Liver (tissue), 9 donors: ENCODE data around the gene TANGO6. TPM values are rescaled to one million over a fixed set of nuclear protein-coding genes. Genes with fewer than 3 reads are reported as not detected.

Source experiments
- DNase-seq: peaks from one replicate; pipeline ENCODE4 v3.0.0-alpha.2; 2017; ENCODE audit warnings: low spot score
- H3K27ac ChIP-seq, 2 donors: one replicate each; pipeline ENCODE4 v1.7.0; 2013; ENCODE audit warnings: inconsistent platforms in 2 of 2, low read length in 2 of 2, control low read depth in 1 of 2, low read depth in 1 of 2, mild to moderate bottlenecking in 1 of 2
- H3K27me3 ChIP-seq, 4 donors: one replicate each; pipeline versions ENCODE4 v1.6.1 to v1.7.0; 2013; ENCODE audit warnings: low read length in 3 of 4, inconsistent platforms in 1 of 4, mild to moderate bottlenecking in 1 of 4, moderate library complexity in 1 of 4; ENCODE audit not compliant: control insufficient read depth in 4 of 4, insufficient read depth in 4 of 4
- H3K36me3 ChIP-seq, 4 donors: one replicate each; pipeline versions ENCODE4 v1.6.1 to v1.7.0; 2013; ENCODE audit warnings: low read length in 3 of 4, mild to moderate bottlenecking in 3 of 4, low read depth in 1 of 4, moderate library complexity in 1 of 4; ENCODE audit not compliant: control insufficient read depth in 4 of 4, insufficient read depth in 3 of 4
- H3K4me1 ChIP-seq, 4 donors: one replicate each; pipeline versions ENCODE4 v1.6.1 to v1.7.0; 2013; ENCODE audit warnings: low read length in 3 of 4, mild to moderate bottlenecking in 3 of 4, moderate library complexity in 1 of 4; ENCODE audit not compliant: control insufficient read depth in 4 of 4, insufficient read depth in 4 of 4
- H3K4me3 ChIP-seq, 3 donors: one replicate each; pipeline versions ENCODE4 v1.6.1 to v1.7.0; 2013; ENCODE audit warnings: low read length in 3 of 3, control low read depth in 1 of 3, low read depth in 1 of 3, mild to moderate bottlenecking in 1 of 3
- H3K9ac ChIP-seq, 2 donors: one replicate each; pipeline ENCODE4 v1.7.0; 2013; ENCODE audit warnings: low read length in 2 of 2, mild to moderate bottlenecking in 2 of 2, moderate library complexity in 2 of 2, control low read depth in 1 of 2, low read depth in 1 of 2
- H3K9me3 ChIP-seq, 4 donors: one replicate each; pipeline versions ENCODE4 v1.6.1 to v1.7.0; 2013; ENCODE audit warnings: low read length in 3 of 4; ENCODE audit not compliant: control insufficient read depth in 4 of 4
- EGR1 ChIP-seq, 2 donors: IDR thresholded peaks; 2 replicates each; pipeline ENCODE4 v1.6.1; 2016 to 2018; ENCODE audit warnings: antibody characterized with exemption in 2 of 2, low read depth in 2 of 2
- FOXA2 ChIP-seq: IDR thresholded peaks from 2 replicates; pipeline ENCODE4 v1.6.1; 2016; ENCODE audit warnings: antibody characterized with exemption
- GABPA ChIP-seq, 2 donors: IDR thresholded peaks in 1 of 2; conservative IDR thresholded peaks in 1 of 2; 2 replicates each; pipeline ENCODE4 v1.6.1; 2016; ENCODE audit warnings: antibody characterized with exemption in 2 of 2, mild to moderate bottlenecking in 1 of 2, moderate library complexity in 1 of 2
- HNF4A ChIP-seq, 2 donors: conservative IDR thresholded peaks; 2 replicates each; pipeline ENCODE4 v1.6.1; 2016; ENCODE audit warnings: antibody characterized with exemption in 2 of 2, mild to moderate bottlenecking in 2 of 2
- HNF4G ChIP-seq: IDR thresholded peaks from 2 replicates; pipeline ENCODE4 v1.6.1; 2016; ENCODE audit warnings: antibody characterized with exemption
- JUND ChIP-seq, 2 donors: IDR thresholded peaks; 2 replicates each; pipeline ENCODE4 v1.6.1; 2016; ENCODE audit warnings: antibody characterized with exemption in 2 of 2
- NR2F2 ChIP-seq: IDR thresholded peaks from 2 replicates; pipeline ENCODE4 v1.6.1; 2016; ENCODE audit warnings: antibody characterized with exemption
- RAD21 ChIP-seq, 2 donors: IDR thresholded peaks; 2 replicates each; pipeline ENCODE4 v1.6.1; 2016; ENCODE audit warnings: antibody characterized with exemption in 2 of 2, mild to moderate bottlenecking in 2 of 2
- RXRA ChIP-seq, 2 donors: IDR thresholded peaks; 2 replicates each; pipeline ENCODE4 v1.6.1; 2017 to 2018; ENCODE audit warnings: antibody characterized with exemption in 2 of 2, mild to moderate bottlenecking in 1 of 2
- SP1 ChIP-seq: IDR thresholded peaks from 2 replicates; pipeline ENCODE4 v1.6.1; 2018; ENCODE audit warnings: antibody characterized with exemption, mild to moderate bottlenecking
- TAF1 ChIP-seq: conservative IDR thresholded peaks from 2 replicates; pipeline ENCODE4 v1.6.1; 2016; ENCODE audit warnings: antibody characterized with exemption, mild to moderate bottlenecking
- YY1 ChIP-seq: IDR thresholded peaks from 2 replicates; pipeline ENCODE4 v1.6.1; 2016; ENCODE audit warnings: antibody characterized with exemption, mild to moderate bottlenecking
- WGBS: extraction: QIAGEN DNeasy Blood & Tissue Kit; methylation state at CpG from one replicate; pipeline ENCODE4 v1.1.7; 2013; 5-methylcytosine and 5-hydroxymethylcytosine counted together
- polyA plus RNA-seq, 2 donors: library from polyadenylated mRNA; stranded (reverse) in 1 of 2; unstranded in 1 of 2; fragments of 200-250 nt in 1 of 2; fragments of >200 nt in 1 of 2; fragmentation: Nextera tagmentation in 1 of 2; extraction: Ambion mirVana in 1 of 2; gene quantifications; one replicate each; pipeline versions ENCODE4 v1.2.1 to v1.2.3, GENCODE V29; 2013 to 2015
- total RNA-seq, 2 donors: library from RNA; depleted of rRNA; stranded (reverse); fragments of >200 nt; gene quantifications; one replicate each; pipeline ENCODE4 v1.2.3, GENCODE V29; 2014
- TF ChIP-seq, protein P1 (sequence below): IDR thresholded peaks from 2 replicates; pipeline ENCODE4 v1.6.1; 2016; ENCODE audit warnings: antibody characterized with exemption, mild to moderate bottlenecking
- TF ChIP-seq, protein P2 (sequence below): IDR thresholded peaks from 2 replicates; pipeline ENCODE4 v1.6.1; 2016; ENCODE audit warnings: antibody characterized with exemption
- TF ChIP-seq, protein P3 (sequence below): fragments of 150-350 bp; IDR thresholded peaks from 2 replicates; pipeline ENCODE4 v1.5.1; 2017; ENCODE audit warnings: improper control_type of control experiment, low read depth, low read length; ENCODE audit not compliant: missing input control
- TF ChIP-seq, protein P4 (sequence below): IDR thresholded peaks from 2 replicates; pipeline ENCODE4 v1.6.1; 2016; ENCODE audit warnings: antibody characterized with exemption
- TF ChIP-seq, protein P5 (sequence below): IDR thresholded peaks from 2 replicates; pipeline ENCODE4 v1.6.1; 2016; ENCODE audit warnings: antibody characterized with exemption
- donor health status: healthy.
- donor health status: healthy.
- donor health status: healthy.
- donor health status: healthy.
- donor health status: healthy.

Gene TANGO6
- total and polyA plus RNA-seq, 4 donors: 6.8 to 40.6 (median 10.5) TPM

DNA sequence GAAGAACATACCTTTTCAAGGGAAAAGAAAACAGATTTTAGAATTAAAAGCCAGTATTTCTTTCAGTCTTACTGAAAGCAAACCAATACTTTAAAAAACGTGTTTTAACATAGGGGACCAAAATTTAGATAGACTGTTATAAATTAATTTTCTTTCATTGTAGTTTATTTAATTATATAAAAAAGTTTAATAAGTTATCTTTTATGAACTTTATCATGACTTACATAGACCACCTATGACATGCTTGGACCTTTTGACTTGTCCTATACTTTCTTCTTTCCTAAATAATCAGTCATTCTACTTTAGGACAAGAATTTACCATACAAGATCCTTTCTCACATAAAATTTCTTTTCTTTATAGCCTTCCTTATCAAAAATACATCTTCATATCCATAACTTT lies 160.2 kb downstream of the TANGO6 start:
- Histone ChIP-seq H3K9me3 (no peaks in the 10 kb centered on the region), H3K27me3 (no peaks in the 10 kb centered on the region), H3K27ac (no peak overlapping the region), H3K4me1 (no peaks in the 10 kb centered on the region), H3K9ac (no peak overlapping the region), H3K4me3 (no peak overlapping the region), H3K36me3 (peaks cover 0 to 4% (median 2%) of the 10 kb centered on the region in 4 donors)
- no peak for TF ChIP-seq YY1
- TF ChIP-seq, protein P1, sequence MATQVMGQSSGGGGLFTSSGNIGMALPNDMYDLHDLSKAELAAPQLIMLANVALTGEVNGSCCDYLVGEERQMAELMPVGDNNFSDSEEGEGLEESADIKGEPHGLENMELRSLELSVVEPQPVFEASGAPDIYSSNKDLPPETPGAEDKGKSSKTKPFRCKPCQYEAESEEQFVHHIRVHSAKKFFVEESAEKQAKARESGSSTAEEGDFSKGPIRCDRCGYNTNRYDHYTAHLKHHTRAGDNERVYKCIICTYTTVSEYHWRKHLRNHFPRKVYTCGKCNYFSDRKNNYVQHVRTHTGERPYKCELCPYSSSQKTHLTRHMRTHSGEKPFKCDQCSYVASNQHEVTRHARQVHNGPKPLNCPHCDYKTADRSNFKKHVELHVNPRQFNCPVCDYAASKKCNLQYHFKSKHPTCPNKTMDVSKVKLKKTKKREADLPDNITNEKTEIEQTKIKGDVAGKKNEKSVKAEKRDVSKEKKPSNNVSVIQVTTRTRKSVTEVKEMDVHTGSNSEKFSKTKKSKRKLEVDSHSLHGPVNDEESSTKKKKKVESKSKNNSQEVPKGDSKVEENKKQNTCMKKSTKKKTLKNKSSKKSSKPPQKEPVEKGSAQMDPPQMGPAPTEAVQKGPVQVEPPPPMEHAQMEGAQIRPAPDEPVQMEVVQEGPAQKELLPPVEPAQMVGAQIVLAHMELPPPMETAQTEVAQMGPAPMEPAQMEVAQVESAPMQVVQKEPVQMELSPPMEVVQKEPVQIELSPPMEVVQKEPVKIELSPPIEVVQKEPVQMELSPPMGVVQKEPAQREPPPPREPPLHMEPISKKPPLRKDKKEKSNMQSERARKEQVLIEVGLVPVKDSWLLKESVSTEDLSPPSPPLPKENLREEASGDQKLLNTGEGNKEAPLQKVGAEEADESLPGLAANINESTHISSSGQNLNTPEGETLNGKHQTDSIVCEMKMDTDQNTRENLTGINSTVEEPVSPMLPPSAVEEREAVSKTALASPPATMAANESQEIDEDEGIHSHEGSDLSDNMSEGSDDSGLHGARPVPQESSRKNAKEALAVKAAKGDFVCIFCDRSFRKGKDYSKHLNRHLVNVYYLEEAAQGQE: no peak
- TF ChIP-seq EGR1 (IDR thresholded peaks at IDR 0.05; ENCODE audit: low read depth in 2 of 2): no peak
- 89% methylated on average over 1 of the region's 1 CpG for WGBS
- DNase-seq: no peak

DNA sequence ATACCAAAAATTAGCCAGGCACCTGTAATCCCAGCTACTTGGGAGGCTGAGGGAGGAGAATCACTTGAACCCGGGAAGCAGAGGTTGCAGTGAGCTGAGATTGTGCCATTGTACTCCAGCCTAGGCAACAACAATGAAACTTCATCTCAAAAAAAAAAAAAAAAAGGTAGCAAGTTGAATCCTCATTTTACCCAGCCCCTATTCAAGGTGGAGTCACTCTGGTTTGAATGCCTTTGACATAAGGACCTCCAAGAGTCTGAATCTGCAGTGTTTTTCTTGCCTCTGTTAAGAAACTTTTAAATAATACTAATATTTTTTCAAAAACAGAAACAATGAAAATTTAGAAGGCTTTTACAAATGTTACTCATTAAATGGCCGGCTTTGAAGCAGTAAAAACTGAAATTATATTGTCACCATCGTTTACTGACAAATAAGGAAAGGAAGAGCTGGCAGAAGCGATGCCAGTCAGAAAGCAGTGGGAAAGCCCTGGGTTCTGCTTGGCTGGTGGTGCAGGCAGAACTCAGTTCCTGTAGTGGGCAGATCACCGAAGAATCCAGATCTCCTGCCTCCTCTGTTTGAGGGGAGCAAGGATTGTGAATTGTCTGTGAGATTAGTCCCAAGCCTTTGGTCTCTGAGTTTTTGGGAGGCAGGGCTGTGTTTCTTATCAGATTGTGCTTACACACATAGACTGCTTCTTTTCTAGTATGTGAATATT lies 162.5 kb downstream of the TANGO6 start:
- H3K36me3 ChIP-seq: peaks cover 0 to 4% (median 2%) of the 10 kb centered on the region in 4 donors
- H3K9ac ChIP-seq: no peak overlapping the region
- 92% methylated on average over 5 of the region's 5 CpGs for WGBS
- no peak for DNase-seq
- TF ChIP-seq GABPA (IDR thresholded peaks at IDR 0.05 in 1 of 2, conservative IDR thresholded peaks at IDR 0.05 in 1 of 2) (no peak), RXRA (IDR thresholded peaks at IDR 0.05) (no peak), HNF4A (conservative IDR thresholded peaks at IDR 0.05) (no peak), JUND (IDR thresholded peaks at IDR 0.05) (no peak), RAD21 (IDR thresholded peaks at IDR 0.05) (no peak), YY1 (no peak), NR2F2 (no peak), EGR1 (IDR thresholded peaks at IDR 0.05; ENCODE audit: low read depth in 2 of 2) (no peak), HNF4G (no peak), FOXA2 (no peak), TAF1 (no peak), SP1 (no peak)
- TF ChIP-seq, protein P2, sequence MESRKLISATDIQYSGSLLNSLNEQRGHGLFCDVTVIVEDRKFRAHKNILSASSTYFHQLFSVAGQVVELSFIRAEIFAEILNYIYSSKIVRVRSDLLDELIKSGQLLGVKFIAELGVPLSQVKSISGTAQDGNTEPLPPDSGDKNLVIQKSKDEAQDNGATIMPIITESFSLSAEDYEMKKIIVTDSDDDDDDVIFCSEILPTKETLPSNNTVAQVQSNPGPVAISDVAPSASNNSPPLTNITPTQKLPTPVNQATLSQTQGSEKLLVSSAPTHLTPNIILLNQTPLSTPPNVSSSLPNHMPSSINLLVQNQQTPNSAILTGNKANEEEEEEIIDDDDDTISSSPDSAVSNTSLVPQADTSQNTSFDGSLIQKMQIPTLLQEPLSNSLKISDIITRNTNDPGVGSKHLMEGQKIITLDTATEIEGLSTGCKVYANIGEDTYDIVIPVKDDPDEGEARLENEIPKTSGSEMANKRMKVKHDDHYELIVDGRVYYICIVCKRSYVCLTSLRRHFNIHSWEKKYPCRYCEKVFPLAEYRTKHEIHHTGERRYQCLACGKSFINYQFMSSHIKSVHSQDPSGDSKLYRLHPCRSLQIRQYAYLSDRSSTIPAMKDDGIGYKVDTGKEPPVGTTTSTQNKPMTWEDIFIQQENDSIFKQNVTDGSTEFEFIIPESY: no peak
- TF ChIP-seq, protein P1: no peak
- TF ChIP-seq, protein P3, sequence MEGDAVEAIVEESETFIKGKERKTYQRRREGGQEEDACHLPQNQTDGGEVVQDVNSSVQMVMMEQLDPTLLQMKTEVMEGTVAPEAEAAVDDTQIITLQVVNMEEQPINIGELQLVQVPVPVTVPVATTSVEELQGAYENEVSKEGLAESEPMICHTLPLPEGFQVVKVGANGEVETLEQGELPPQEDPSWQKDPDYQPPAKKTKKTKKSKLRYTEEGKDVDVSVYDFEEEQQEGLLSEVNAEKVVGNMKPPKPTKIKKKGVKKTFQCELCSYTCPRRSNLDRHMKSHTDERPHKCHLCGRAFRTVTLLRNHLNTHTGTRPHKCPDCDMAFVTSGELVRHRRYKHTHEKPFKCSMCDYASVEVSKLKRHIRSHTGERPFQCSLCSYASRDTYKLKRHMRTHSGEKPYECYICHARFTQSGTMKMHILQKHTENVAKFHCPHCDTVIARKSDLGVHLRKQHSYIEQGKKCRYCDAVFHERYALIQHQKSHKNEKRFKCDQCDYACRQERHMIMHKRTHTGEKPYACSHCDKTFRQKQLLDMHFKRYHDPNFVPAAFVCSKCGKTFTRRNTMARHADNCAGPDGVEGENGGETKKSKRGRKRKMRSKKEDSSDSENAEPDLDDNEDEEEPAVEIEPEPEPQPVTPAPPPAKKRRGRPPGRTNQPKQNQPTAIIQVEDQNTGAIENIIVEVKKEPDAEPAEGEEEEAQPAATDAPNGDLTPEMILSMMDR: no peak
- TF ChIP-seq, protein P4, sequence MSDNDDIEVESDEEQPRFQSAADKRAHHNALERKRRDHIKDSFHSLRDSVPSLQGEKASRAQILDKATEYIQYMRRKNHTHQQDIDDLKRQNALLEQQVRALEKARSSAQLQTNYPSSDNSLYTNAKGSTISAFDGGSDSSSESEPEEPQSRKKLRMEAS: no peak
- TF ChIP-seq, protein P5, sequence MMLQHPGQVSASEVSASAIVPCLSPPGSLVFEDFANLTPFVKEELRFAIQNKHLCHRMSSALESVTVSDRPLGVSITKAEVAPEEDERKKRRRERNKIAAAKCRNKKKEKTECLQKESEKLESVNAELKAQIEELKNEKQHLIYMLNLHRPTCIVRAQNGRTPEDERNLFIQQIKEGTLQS: no peak
- no peaks in the 10 kb centered on the region for H3K4me1 ChIP-seq
- no peak overlapping the region for H3K27ac ChIP-seq
- no peaks in the 10 kb centered on the region for H3K9me3 ChIP-seq
- no peak overlapping the region for H3K4me3 ChIP-seq
- H3K27me3 ChIP-seq: no peaks in the 10 kb centered on the region
